ENCODE measurements around the gene PRRX1.
A peak's percentile ranks its signal among the peaks of the same experiment; 100 is the strongest.

PRRX1 gene

DNA sequence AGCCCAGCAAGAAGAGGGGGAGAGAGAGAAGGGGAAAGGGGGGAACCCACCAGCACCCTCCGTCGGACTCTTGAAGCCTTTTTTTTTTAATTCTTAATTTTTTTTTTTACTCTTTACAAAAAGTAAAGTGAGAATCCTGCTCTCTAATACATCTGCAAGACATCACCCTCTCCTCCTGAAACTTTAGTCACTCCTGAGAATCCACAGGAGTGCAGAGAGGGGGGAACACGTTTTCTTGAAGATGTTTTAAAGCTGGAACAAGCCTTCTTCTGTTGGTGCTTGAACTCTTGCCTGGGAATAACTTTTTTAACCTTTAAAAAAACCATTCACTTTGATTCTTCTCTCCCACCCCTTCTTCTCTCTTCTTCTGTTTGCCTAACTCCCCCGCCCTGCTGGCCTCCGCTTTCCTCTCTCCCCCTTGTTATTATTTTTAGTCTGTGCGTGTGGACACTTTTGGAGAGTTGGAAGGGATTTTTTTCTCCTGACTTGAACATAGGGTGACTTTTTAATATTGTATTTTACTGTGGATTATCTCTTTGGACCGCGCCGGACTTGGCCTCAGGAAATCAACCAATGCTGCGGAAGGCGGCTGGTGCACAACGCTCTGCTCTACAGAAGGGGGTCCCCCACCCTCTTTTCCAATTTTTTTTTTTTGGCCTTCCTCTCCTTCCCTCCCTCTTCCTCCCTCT, 383 bp upstream of the PRRX1 start:
- DNase-seq, result peak in 1 of 51 donors; percentile 27

GRCh38 chr1:170664828-170665612, 1.1 kb downstream of the PRRX1 start:
- peak in 19 of 51 donors; percentile 25 to 67 (median 39) for DNase-seq

DNA sequence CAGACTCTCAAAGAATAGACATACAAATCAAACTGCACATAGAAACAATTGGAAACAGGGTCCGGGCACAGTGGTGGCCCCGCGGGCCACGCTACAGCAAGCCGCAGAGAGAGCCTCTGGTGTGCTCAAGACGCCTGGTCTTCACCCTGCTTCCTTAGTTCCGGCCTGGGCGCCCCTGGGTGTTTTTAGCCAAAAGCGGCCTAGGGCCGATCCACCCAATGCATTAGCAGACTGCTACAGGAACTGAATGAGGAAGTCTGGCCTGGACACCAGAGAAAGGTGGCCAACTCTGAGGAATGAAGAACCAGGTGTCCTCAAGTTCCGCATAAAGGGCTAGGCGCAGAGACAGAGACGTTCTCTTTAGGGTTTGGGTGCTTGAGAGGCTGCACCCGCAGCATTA, 1.7 kb downstream of the PRRX1 start:
- DNase-seq, result peak in 1 of 51 donors; percentile 10

- DNase-seq, result peak in 4 of 51 donors; percentile 10 to 53 (median 18)
Measured at GRCh38 chr1:170666541-170667254, 2.8 kb downstream of the PRRX1 start.

- DNase-seq, result peak in 3 of 51 donors; percentile 13 to 31 (median 17)
Measured at GRCh38 chr1:170668209-170669106, 4.5 kb downstream of the PRRX1 start.

GRCh38 chr1:170669107-170669445, 5.1 kb downstream of the PRRX1 start:
- no peak for DNase-seq

DNA sequence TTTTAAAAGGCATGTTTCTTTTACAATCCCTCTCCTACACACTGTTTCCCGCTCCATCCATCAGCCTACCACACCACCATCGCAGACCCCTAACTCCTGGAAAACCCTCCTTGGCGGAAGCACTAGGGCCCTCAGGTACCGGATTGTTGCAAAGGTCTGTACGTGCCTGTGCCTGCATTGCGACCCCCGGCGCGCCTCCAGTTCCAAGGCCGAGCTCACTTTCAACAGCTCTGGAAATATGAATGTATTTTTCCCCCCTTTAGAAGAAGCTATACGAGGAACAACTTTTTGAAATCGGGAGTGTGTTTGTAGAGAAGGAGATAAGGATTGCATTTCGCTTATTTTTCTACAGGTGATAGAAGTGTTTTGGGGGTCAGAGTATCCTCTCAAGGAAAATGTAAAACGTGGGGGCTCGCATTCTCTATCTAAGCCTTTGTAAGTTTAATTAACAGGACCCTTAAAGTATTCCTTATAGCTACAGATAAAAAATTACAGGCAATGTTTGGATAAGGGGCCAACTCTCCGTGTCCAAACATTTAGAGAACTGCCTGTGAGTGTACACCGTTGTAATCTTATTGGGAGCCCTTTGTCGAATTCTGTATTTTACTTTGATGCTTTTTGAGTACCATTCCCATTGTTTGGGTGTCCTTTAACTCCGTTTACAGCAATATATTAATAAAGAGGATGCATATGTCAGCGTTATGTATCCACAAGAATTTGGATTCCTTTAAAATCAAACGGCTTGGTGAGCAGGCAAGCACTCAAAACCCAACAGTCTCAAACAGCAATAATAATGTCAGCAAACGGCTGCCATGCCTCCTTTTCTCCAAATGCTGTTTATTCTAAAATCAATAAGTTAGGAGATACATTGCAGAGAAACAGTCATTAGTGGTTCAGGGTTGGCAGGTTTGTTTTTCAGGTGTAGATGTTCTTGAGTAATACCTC, 5.9 kb downstream of the PRRX1 start:
- no peak for DNase-seq

- peak in 25 of 51 donors; percentile 7 to 73 (median 38) for DNase-seq
Measured at GRCh38 chr1:170670802-170671628, 7.1 kb downstream of the PRRX1 start.

- DNase-seq, result no peak
Measured at GRCh38 chr1:170671629-170671963, 7.7 kb downstream of the PRRX1 start.

DNA sequence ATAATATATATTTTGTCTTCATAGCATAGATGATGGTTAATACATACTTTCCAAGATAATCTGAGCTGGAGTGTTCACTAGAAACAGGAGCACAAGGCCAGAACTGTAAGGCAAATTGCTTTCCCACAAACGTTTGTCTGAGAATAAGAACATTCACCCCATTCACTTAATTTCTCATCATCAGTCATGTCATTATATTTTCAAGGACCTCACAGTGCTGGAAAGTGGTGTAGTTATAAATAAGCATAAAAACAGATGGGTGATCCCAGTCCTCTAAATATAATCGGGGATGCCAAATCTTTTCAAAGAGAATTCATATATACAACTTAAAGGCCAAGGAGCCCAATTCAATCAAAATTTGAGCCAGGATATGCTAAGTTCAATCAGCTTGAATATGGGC, 8.4 kb downstream of the PRRX1 start:
- no peak for DNase-seq

DNA sequence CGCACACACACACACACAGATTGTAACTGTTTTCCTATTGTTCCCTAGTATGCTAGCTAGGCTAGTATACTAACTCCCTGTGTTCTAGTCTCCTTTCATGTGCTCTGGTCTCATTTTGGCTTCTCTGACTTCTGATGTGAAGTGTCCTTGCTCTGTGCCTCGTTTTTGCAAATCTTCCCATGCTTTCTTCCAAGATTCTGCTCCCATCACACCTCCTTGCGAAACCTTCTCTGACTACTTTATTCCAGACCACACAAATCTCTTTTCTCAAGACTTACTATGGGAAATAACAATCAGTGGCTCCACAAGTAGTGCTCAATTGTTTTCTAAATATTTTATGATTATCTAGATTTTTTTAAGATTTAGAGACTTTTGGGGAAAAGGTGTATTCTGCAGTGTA, 10.3 kb downstream of the PRRX1 start:
- no peak for DNase-seq

DNA sequence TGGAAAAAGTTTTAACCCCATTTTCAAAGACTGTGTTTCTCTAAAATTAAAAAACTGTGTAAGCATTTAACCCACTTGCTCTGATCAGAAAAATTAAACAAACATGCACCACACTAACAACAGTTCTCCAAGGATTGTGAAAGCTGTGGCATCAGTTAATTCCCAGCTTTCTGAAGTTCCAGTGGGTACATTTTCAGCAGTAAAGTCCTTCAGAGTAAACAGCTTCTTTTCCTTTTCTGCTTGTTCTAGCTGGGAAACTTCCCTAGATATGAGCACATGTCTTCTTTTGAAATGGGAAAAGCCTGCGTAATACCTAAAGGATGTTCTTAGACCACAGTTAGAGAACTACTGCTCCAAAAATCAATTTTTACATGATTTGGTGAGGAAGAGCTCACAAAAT, 11.1 kb downstream of the PRRX1 start:
- DNase-seq, result no peak

- DNase-seq, result no peak
Measured at GRCh38 chr1:170675865-170676264, 11.9 kb downstream of the PRRX1 start.

DNA sequence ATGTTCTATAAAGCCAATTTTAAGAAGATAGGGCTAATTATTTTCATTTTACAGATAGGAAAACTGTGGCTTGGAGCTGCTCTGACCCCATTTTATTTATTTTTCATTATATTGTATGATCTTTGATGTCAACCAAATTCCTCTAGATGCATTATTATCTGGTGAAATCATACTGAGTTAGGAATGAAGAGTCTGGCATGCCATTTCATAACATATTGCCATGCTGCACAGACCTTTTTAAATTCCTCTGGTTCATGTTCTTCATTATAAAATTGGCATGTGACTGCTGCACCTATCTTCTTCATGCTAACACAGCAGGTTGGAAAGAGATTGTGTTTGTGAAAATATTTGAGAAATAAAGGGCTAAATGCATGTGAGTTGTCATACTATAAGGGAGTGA, 12.7 kb downstream of the PRRX1 start:
- no peak for DNase-seq

DNA sequence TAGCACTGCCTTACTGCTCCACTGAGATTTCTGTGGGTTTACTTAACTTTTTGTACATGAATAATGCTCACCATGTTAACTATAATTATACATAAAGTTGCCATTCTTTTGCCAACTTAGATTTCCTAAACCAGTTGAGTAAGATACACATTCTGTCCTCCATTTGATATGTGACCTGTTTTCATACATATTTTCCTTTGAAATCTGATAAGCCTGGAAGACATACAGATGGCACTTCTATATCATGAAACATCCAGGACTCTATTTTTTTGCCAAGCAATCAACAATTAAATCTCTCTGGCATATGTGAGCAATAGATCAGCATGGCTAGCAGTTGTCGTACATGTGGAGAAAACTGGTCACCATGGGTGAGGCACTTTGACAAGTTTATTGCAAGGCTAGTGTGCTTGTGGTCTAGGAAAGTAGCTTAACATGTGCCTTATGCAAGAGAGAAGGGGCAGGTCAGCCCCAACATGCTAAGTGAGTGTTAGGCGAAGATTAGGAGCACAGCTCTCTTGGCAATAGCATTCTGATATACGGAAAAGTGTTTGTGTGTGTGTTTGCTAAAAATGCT, 14.2 kb downstream of the PRRX1 start:
- DNase-seq, result no peak

- no peak for DNase-seq
Measured at GRCh38 chr1:170680428-170680827, 16.5 kb downstream of the PRRX1 start.

DNA sequence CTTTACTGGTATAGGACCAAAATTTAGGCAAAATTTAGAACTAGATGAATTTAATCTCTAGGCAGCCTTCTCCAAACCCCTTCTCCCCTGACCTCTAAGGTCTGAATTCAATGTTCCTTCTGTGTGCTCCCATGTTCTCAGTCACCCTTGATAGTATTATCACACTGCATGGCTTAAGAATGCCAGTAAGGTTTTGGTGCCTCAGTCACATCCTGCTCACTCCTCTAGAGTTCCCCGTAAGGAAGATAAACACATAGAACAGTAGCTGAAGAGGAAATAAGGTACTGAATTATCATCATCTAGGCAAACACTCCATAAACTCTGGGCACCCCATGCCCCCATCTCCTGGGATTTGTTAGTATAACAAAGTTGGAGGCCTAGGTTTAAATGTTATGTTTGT, 18.2 kb downstream of the PRRX1 start:
- no peak for DNase-seq

GRCh38 chr1:170682809-170683208, 18.9 kb downstream of the PRRX1 start:
- no peak for DNase-seq

DNA sequence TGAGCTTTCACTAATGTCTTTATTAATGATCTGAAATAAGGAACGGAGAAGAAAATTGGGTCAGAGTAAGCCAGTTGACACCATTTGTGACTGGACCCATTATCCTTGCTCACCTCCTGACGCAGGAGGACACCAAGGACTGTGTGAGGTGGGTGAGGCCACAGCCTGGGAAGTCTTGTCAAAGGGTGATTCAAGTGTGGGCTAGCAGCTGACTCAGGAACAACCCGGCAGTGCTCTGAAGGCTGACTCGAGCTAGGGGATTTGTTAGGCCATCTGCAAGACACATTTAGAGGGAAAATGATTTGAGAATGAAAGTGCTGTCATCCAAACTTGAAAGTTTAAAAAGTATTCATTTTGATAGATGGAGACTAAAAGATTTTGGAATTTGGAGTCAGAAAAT, 21.2 kb downstream of the PRRX1 start:
- DNase-seq, result no peak

Data from hypothalamus (tissue), 51 donors.